Stimulated activated CD8-positive, alpha-beta memory T cell treated with anti-CD3 and anti-CD28 coated beads, Interleukin-15, amount 100 ng/mL, for 24 hours (primary cell): Measurements from ENCODE around the gene LCE6A.

Experiments
- DNase-seq: peaks from one replicate; pipeline ENCODE4 v3.0.0-alpha.2; 2020; ENCODE audit warnings: low read depth

Gene LCE6A

DNA sequence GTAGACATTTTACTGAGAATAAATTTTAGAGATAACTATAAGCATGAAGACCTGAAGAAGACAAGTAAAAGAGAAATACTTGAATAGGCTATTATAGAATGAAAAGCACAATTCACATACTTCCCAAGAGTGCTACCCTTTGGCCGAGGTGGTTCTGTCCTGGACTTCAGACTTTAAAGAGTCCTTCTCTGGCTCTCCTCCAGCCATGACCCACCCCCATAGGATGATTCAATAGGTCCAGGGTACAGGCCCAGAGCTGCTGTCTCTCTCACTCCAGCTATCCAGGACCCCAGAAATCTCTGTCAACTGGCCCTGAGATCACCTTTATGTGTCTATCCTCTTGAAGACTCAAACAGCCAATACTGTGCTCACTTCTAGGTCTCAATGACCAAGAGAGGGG, 34.2 kb downstream of the LCE6A start:
- DNase-seq: no peak

DNA sequence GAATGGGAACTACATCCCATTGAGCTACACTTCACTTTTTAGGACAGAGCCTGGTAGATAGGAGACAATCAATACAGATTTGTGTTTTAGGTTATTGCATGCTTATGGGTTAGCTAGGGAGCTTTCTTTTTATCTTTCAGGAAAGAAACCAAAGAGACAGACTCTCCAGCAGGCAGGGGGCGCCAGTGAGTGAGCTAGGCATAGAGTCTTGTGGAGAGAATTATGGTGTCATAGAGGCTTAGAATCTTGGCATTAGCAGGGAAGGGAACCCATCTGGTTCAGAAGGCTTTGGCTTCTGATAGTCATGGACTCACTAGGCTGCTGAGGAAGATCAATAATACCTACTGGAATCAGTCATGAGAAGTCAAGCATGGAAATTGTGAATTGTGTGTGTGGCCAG, 35.4 kb downstream of the LCE6A start, which contains the start of gene SMCP:
SMCP (plus strand) TSS at position 281 of the 400 bp plus-strand sequence. CDS start 6,101 bp downstream, outside the sequence.
- no peak for DNase-seq

DNA sequence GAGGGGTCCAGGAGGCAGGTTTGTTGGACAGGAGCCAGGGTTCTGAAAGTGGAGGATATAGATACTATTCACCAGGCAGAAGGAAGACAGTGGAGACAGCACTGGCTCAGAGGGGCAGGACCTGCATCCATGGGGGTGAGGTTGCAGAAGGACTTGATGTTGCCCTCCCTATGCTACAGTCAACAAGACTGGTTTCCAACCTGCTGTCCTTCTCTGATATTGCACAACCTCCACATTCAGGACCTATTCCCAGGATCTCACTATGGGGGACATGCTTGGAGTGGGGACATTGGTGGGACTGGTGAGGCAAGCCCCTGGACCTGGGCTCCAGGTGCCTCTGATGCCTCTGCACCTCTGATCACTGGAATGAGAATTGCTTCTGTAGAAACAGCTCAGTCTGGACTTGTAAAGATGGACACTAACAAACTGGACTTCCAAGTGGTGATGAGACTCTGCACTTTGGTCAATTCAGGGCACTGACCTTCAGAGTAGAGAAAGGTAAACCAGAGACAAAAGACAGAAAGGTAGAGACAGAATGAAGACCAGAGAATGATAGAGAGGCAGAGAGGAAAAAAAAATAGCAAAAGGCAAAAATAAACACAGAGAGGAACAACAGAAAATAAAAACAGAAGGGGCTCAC, 37.0 kb downstream of the LCE6A start:
- DNase-seq: no peak

DNA sequence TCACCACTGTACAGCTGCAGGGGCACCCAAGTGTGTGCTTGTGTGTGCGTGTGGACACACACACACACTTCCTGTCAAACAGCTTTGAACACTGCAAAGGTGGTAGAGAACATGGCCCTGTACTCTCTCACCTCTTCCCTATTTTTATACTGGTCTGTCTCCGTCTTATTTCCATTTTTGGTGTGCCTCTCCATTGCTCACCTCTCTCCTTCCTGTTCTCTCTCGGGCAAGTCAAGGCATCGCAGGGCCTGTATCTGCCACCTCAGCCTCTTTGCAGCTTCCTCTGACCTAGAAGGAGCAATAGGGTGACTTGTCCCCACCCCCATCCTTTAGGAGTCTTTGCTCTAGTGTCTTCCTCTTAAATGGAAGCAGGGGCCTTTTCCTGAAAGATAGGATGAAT, 37.7 kb downstream of the LCE6A start:
- no peak for DNase-seq

DNA sequence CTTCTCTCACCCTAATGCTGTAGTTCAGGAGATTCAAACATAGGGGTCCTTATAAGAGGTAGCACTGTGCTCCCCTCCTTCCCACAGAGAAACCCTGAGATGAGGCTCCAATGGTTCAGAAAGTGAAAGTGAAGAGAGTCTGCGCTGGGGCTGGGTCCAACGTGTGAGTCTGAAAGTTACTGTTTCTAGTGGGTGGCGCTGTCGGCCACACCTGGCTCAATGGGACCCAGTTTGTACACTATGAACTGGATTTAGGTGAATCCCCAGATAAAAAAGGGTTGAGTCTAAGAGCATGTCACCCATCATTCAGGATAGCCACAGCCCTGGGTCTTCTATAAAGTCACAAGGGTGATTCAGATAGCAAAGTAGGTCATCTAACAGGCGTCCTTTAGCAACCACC, 38.3 kb downstream of the LCE6A start:
- no peak for DNase-seq

DNA sequence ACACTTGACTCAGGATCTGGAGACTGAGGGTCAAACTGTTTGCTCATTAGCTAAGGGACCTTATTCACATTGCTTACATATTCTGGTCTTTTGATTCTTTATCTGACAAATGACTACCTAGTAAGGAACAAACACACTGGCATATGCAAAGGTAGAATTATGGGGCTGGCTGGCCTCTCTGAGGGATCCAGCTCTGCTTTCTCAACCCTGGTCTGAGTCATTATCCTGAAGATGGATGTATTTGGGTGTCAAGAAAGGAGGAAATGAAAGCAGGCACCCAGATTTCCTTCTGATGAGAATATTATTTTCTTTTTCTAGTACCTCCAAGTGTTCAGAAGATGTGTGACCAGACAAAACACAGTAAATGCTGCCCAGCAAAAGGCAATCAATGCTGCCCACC, 41.4 kb downstream of the LCE6A start:
- no peak for DNase-seq

DNA sequence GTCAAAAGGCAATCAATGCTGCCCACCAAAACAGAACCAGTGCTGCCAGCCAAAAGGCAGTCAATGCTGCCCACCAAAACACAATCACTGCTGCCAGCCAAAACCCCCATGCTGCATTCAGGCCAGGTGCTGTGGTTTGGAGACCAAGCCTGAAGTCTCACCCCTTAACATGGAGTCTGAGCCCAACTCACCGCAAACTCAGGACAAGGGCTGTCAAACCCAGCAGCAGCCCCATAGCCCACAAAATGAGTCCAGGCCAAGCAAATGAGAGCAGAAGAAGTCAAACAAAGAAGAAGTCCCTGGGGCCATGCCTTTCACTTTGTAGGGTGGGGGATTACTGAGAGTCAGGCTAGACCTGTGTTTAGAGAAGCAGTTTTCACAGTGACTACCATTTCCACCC, 41.9 kb downstream of the LCE6A start:
- DNase-seq: no peak

DNA sequence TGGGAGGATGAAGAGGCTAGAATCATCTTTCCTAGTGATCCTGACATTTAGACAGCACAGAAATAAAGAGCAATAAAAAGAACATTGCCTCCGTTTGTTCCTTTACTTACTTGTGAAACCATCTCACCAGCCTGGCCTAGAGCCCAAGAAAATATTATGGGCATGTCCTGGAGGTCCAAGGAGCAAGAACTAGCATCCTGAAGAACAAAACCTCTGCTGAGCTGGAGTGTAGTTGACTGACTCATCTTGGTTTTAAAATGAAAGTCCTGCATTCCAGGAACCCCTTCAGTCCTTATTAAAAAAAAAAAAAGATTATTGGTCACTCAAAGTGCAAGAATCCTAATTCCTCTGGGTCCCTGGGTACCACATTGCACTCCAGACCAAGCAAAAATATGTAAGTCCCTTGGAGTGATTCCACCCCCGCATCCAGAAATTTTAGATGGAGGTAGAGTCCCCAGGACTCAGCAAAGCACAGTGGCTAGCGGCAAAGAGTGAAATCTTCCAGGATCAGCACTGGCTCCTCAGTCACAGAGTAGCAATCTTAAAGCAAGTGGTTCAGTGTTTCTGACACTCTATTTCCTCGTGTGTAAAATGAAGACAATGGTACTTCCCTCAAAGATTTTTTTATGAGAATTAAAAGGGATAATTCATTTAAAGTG, 42.4 kb downstream of the LCE6A start:
- no peak for DNase-seq

DNA sequence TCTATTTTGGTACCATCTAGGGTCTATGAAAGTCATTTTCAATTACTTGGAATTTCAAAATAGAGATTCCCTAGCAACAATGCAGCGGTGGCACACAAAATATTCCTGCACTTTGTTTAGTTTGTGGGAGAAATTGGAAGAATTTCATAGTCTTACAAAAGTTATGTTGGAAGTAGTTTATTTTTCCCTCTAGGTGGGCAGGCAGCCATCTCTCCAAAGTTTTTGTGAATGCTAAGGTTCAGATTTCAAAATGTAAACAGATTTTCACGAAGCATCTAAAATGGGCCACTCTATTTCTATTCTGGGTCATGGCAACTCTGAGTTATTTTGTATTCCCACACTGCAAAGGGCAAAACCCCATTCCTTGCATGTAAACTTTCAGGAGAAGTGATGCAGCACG, 43.4 kb downstream of the LCE6A start:
- DNase-seq: no peak

DNA sequence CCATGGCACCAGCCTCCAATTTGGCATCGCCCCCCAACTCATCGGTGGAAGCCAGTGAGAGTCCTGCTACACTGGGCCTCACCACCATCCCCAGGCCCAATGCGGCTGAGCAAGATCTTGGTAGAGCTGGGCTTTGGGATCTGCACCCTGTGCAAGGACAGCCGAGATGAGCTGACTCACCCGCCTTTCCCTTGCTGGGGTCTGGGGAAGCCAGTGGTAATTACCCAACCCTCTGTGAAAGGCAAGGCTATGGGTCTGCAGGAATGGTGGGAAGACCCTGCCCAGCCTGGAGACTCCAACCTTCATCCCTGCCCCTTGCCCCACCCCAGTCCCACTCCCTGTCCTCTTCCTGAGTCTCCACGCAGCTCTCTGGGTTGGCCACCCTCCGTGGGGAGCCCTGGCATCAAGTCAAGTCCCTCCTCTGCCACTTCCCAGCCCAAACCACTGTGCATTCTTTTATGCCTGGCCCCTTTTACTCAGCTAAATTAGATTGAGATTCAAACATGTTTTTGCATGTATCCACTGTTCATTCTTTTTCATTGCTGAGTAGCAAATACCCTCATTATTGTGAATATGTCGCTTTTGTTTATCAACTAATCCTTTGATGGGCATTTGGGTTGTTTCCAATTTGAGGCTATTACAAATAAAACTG, 44.2 kb downstream of the LCE6A start:
- DNase-seq: no peak

DNA sequence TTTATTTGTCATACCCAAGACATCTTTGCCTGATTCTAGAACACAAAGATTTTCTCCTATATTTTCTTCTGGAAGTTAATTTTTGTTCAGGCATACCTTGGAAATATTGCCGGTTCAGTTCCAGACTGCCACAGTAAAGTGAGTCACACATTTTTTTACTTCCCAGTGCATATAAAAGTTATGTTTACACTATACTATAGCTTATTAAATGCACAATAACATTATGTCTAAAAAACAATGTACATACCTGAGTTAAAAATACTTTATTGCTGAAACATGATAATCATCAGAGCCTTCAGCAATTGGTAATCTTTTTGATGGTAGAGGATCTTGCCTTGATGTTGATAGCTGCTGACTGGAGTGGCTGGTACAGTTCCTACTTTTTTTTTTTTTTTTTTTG, 45.5 kb downstream of the LCE6A start:
- DNase-seq: no peak
